ENCODE measurements around the gene SERPINI2. TPM values are rescaled to one million over a fixed set of nuclear protein-coding genes. Genes with fewer than 3 reads are reported as not detected.

Gene SERPINI2
- total and polyA plus RNA-seq, 2 of the 13 experiments (the other 11 are each of a cell fraction or from before 2014, with no cell fraction given) = not detected

GRCh38 chr3:167480748-167481147 lies 6.9 kb upstream of the SERPINI2 start:
- no peaks in the 10 kb centered on the region for H3K27me3 ChIP-seq (ENCODE audit: control insufficient read depth in 1 of 2, insufficient read depth in 2 of 2, low read length in 2 of 2)
- no peaks in the 10 kb centered on the region for H3K36me3 ChIP-seq (replicated peaks in 1 of 2; ENCODE audit: control insufficient read depth in 1 of 2, insufficient read depth in 2 of 2, low read length in 2 of 2)
- WGBS (ENCODE audit: low lambda C conversion rate) = 37% methylated on average over 2 of the region's 2 CpGs
- H3K4me2 ChIP-seq (ENCODE audit: low read depth, low read length) = no peak overlapping the region
- in situ Hi-C loops (cut with HindIII; ENCODE audit: extremely low pct_ligation_motif_present, low pct_unique_long_range_greater_than_20kb) = no loop called here
- H3K27ac ChIP-seq (ENCODE audit: extremely low read length, insufficient read depth, low read length) = no peak overlapping the region
- FAIRE-seq (no peak), ATAC-seq (no peak), DNase-seq (ENCODE audit: low spot score) (no peak)
- no peaks in the 10 kb centered on the region for H3K9me3 ChIP-seq (ENCODE audit: low read length)
- intact Hi-C loops (cut with micrococcal nuclease; ENCODE audit: unreplicated experiment) = no loop called here
- no peaks in the 10 kb centered on the region for H4K20me1 ChIP-seq (ENCODE audit: insufficient read depth, low read length)
- H2AFZ ChIP-seq (ENCODE audit: low read length) = no peak overlapping the region
- H3K4me3 ChIP-seq (replicated peaks in 1 of 3; ENCODE audit: insufficient read depth in 1 of 3, low read depth in 2 of 3, low read length in 3 of 3) = no peak overlapping the region
- BruUV-seq (replicated peaks) = no TSS peak
- H3K4me1 ChIP-seq (ENCODE audit: insufficient read depth, low read length) = no peaks in the 10 kb centered on the region
- H3K79me2 ChIP-seq (ENCODE audit: insufficient read depth, low read length) = no peaks in the 10 kb centered on the region
- no peak overlapping the region for H3K9ac ChIP-seq (ENCODE audit: insufficient read depth, low read depth, low read length)
- CTCF ChIA-PET (ENCODE audit: low intra/inter-chr PET ratio, low total read pairs) = no interaction called here
- POLR2A ChIA-PET = no interaction called here
- TF ChIP-seq ZNF616 (CRISPR knock-in tag; IDR thresholded peaks at IDR 0.05; ENCODE audit: low read depth) = no peak
- no peak for TF ChIP-seq CCAR2 (optimal IDR thresholded peaks at IDR 0.05; ENCODE audit: low read depth, low read length)
- no peak for TF ChIP-seq HHEX (CRISPR knock-in tag; IDR thresholded peaks at IDR 0.05)
- no peak for TF ChIP-seq ZNF782 (CRISPR knock-in tag; IDR thresholded peaks at IDR 0.05; ENCODE audit: borderline replicate concordance)
- TF ChIP-seq GATAD1 (CRISPR knock-in tag; IDR thresholded peaks at IDR 0.05) = no peak
- no peak for TF ChIP-seq EEA1 (CRISPR knock-in tag; IDR thresholded peaks at IDR 0.05; ENCODE audit: borderline replicate concordance)
- TF ChIP-seq TRIM22 (IDR thresholded peaks at IDR 0.05) = no peak
- TF ChIP-seq PHF21A (CRISPR knock-in tag; IDR thresholded peaks at IDR 0.05) = no peak
- no peak for TF ChIP-seq PRDM10 (CRISPR knock-in tag; IDR thresholded peaks at IDR 0.05; ENCODE audit: low read depth)
- TF ChIP-seq ZNF326 (CRISPR knock-in tag; IDR thresholded peaks at IDR 0.05; ENCODE audit: borderline replicate concordance) = no peak
- TF ChIP-seq ZBTB44 (CRISPR knock-in tag; IDR thresholded peaks at IDR 0.05) = no peak
